GM10266 (cell line): Measurements from ENCODE around the gene C20orf144.

ENCODE experiments used
- DNase-seq: peaks from one replicate; pipeline ENCODE4 v3.0.0; 2012; ENCODE audit errors: extremely low spot score
- TF ChIP-seq, protein P1 (sequence below): IDR thresholded peaks from 2 replicates; pipeline ENCODE4 v1.5.1; 2012; ENCODE audit warnings: mild to moderate bottlenecking, low read depth; ENCODE audit not compliant: control insufficient read depth, insufficient read depth; ENCODE audit errors: missing control alignments

The C20orf144 gene

DNA sequence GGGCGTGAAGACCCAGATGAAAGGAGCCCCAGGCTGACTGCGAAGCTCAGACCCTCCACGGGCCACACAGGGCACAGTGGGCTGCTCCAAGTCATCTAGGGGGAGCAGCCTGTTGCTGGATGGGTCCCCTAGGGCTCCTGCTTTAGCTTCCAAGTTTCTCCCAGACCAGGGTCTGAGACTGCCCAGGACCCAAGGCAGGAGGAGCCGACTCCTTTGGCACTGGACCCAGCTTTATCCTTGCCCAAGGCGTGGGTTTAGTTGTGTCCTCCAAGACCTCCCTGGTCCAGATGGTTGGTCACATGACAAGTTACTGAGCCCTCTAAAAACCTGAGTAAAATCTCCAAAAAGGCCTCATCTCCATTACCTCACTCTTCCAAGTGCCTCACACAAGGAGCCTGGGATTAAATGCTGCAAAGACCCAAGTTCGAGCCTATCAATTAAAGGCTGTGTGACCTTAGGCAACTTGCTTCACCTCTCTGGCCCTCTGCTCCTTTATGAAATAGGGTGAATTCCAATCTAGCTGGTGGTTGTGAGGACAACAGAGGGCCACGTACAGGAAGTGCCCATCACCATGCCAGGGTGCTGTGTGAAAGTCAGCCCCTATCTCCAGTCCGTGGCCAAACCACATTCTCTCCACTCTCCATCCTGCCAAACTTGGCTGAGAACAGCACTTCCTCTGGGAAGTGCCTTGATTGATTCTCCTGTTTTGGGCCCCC is 9.6 kb downstream of the C20orf144 start:
- no peak for DNase-seq
- TF ChIP-seq, protein P1, sequence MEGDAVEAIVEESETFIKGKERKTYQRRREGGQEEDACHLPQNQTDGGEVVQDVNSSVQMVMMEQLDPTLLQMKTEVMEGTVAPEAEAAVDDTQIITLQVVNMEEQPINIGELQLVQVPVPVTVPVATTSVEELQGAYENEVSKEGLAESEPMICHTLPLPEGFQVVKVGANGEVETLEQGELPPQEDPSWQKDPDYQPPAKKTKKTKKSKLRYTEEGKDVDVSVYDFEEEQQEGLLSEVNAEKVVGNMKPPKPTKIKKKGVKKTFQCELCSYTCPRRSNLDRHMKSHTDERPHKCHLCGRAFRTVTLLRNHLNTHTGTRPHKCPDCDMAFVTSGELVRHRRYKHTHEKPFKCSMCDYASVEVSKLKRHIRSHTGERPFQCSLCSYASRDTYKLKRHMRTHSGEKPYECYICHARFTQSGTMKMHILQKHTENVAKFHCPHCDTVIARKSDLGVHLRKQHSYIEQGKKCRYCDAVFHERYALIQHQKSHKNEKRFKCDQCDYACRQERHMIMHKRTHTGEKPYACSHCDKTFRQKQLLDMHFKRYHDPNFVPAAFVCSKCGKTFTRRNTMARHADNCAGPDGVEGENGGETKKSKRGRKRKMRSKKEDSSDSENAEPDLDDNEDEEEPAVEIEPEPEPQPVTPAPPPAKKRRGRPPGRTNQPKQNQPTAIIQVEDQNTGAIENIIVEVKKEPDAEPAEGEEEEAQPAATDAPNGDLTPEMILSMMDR = no peak

DNA sequence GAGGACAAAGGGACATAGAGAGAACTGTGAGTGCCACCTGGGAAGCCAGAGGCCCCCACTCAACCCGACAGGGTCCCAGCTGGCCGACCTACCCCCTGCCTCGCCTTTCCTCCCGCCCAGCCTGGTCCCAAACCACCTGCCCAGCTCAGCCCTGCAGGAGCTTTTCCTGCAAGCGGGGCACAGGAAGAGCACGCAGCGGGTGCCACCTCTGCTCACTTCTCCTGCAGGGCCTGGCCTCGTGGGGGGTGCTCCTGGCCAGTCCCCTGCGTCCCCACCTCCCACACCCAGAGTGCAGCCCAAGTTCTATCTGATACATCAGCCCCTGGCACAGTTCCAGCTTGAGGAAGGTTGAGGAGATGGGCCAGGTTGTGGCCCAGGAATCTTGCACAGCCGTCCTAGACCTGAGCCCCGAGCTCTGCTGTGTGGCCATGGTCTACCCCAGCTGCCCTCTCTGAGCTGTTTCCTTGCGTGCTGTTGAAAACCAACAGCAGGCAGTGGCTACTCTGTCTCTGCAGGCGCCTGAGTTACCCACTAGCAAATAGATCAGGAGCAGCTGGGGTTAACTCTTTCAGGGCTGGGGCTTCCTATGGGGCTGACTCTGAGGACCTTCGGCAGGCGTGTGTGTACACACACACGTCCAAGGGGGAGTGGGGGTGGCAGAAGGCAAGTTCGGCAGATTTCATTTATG is 10.4 kb downstream of the C20orf144 start:
- no peak for DNase-seq

DNA sequence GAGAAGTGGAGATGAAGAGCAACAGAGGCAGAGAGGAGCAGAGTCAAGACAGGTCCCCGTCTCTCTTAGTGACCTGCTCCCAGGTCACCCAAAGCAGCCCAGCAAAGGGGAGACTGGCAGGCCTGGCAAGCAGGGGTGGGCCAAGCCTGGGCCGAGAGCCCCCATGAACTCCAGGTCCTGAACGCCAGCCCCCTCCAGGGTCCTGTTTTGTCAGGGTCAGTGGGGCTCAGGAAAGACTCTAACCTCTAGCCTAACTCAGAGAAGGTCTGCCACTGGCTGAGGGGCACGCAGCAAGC is 10.9 kb downstream of the C20orf144 start:
- TF ChIP-seq, protein P1 = no peak
- no peak for DNase-seq

More for the DNA sequence above, 10.4 kb downstream of the C20orf144 start:
- TF ChIP-seq, protein P1 = no peak

DNA sequence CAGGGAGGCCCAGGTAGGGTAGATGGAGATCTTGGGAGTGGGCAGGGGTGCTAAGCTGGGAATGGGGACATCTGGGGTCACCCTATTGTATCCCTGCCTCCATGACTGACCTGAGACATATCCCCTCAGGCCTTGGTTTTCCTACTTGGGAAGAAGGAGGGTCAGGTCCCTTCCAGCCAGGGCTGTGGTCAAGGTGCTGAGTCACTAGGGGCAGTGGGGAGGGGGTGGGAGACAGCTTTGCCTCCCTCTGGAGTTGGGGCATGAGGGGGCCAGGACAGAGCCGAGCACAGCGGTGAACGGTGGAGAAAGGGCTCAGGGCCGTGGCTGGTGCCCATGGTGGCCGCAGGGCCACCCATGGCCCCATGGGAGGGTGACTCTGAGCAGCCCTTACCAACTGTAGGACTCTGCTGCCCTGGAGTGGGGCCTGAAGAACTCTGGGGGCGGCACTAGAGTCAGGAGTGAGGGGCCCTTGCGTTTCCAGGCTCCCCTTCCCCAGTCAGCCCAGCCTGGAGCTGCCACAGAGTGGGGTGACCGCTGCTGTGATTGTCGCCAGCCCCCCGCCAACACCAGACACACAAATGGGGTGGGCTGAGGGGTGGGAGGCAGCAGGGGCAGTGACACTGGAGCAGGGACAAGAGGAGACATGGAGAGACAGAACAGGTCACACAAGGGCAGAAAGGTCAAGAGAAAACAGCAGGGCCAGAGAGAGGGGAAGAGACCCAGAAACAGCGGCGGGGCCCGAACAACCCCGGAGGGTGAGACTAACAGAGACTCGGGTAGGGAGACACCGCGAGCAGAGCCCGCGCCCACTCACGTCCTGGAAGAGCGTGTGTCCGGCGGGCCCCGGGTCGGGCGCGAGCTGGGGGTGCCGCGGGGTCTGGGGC is 11.5 kb downstream of the C20orf144 start:
- peak; percentile 78 for DNase-seq
- TF ChIP-seq, protein P1 = no peak

DNA sequence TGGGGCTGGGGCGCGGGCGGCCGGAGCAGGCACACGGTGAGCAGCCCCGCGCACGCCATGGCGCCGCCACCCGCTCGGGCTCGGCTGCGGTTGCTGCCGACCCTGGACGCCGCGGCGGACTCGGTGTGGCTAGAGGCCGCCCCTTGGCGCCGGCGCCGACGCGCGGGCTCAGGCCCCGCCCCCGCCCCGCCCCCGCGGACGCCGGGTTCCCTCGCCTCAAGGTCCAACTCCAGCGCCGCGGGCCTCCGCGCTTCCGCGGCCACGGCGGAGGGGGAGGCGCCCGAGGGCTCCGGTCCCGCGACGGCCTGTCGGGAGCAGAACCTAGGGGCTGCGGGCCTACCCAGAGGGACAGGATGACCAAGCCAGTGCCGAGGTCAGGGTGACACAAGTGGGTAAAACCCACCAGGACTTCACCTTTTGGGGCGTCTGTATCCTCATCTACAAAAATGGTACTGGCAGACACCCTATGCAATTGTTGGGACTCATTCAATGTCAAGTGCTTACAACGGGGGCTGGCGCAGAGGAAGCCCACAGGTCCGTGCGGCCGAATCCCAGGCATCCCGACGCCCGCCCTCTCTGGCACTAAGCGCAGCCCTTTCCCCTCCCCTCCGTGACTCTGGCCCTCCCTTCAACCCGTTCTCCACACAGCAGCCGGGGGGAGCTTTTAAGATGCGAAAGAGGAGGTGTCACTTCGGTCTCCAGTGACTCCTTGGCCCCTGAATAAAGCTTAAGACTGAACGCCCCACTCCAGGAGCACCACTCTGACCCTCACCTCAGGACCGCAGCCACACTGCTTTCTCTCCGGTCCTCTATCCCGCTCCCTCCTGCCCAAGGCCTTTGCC is 12.4 kb downstream of the C20orf144 start, which contains the start of gene NECAB3:
NECAB3 (minus strand) TSS at position 135 of the 842 bp plus-strand sequence; CDS start at position 59, 76 bp downstream.
- peak; percentile 92 for DNase-seq
- TF ChIP-seq, protein P1 = no peak

DNA sequence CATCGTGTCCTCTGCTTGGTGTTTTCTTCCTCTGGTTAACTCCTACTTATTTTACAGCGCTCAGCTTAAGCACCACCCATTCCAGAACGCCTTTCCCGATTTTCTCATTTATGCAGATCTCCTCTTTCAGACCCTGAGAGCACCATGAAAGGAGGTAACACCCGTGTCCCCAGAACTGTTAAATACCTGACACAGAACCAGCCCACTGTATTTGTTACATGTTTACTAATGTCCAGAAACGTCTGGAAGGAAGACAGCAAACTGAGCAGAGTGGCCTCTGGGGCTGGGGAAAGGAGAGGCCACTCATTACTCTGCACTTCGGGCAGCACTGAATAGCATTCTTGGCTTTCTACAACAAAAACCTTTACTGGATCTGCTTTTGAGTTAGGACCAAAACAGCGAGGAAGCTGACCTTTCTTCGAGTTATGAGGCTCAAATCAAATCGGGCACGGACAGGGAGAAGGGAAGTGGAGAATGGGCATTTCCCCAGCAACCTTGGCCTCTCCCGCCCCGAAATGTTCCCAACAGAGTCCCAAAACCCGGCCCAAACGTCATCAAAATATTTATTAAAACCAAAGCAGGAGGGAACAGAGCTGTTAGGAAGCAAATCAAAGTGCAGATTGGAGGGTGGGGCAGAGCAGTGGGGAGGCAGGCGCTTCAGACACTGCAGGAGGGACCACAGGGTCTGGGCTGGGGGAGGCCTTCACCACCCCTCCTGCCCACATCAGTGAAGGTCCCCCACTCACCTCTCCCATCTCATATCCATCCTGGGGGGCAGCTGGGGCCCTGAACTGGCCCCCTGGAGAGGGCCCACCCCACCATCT is 13.2 kb downstream of the C20orf144 start:
- TF ChIP-seq, protein P1 = no peak
- no peak for DNase-seq
